Upper lobe of left lung (tissue), 4 donors: ENCODE data around the gene MCF2L2.

Experiments used
- CTCF ChIP-seq, 6 experiments: fragments of 450-650 bp in 4 of 6; fragments of 200-600 bp in 2 of 6; sonication (generic) in 2 of 6; IDR thresholded peaks; one replicate each; pipeline ENCODE4 v1.5.1; 2016 to 2019; ENCODE audit warnings: antibody characterized with exemption in 6 of 6
- POLR2A ChIP-seq, 4 donors: fragments of 450-650 bp; IDR thresholded peaks; one replicate each; pipeline ENCODE4 v1.5.1; 2016 to 2017; ENCODE audit warnings: antibody characterized with exemption in 4 of 4, mild to moderate bottlenecking in 2 of 4

GRCh38 chr3:183274609-183275008 lies 153.8 kb downstream of the MCF2L2 start:
- TF ChIP-seq CTCF (IDR thresholded peaks at IDR 0.05), result no peak
- TF ChIP-seq POLR2A (IDR thresholded peaks at IDR 0.05), result no peak
